ENCODE results near the gene TDRD3.

Gene TDRD3

GRCh38 chr13:60575142-60575541, 178.1 kb downstream of the TDRD3 start:
- no peak for DNase-seq

- no peak for DNase-seq
These were observed 180.7 kb downstream of the TDRD3 start for GRCh38 chr13:60577761-60578160.

- no peak for DNase-seq
These were observed 186.3 kb downstream of the TDRD3 start for GRCh38 chr13:60583196-60583888.

GRCh38 chr13:60583911-60584753, 187.1 kb downstream of the TDRD3 start:
- DNase-seq, result no peak

- DNase-seq, result no peak
These were observed 188.0 kb downstream of the TDRD3 start for GRCh38 chr13:60584976-60585375.

GRCh38 chr13:60590800-60591747, 194.1 kb downstream of the TDRD3 start:
- DNase-seq, result no peak

- no peak for DNase-seq
These were observed 206.0 kb downstream of the TDRD3 start for GRCh38 chr13:60603049-60603448.

DNA sequence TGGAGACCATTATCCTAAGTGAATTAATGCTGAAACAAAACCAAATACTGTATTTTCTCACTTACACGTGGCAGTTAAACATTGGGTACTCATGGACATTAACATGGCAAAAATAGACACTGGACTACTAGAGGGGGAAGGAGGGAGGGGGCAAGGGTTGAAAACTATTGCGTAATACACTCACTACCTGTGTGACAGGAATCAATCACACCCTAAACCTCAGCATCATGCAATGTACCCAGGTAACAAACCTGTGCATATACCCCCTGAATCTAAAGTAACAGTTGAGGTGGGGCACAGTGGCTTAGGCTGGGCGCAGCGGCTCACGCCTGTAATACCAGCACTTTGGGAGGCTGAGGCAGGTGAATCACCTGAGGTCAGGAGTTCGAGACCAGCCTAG, 207.0 kb downstream of the TDRD3 start:
- DNase-seq, result no peak

- no peak for DNase-seq
These were observed 211.9 kb downstream of the TDRD3 start for GRCh38 chr13:60608954-60609353.

- no peak for DNase-seq
These were observed 214.5 kb downstream of the TDRD3 start for GRCh38 chr13:60611523-60611922.

GRCh38 chr13:60612593-60612992, 215.6 kb downstream of the TDRD3 start:
- DNase-seq, result no peak

DNA sequence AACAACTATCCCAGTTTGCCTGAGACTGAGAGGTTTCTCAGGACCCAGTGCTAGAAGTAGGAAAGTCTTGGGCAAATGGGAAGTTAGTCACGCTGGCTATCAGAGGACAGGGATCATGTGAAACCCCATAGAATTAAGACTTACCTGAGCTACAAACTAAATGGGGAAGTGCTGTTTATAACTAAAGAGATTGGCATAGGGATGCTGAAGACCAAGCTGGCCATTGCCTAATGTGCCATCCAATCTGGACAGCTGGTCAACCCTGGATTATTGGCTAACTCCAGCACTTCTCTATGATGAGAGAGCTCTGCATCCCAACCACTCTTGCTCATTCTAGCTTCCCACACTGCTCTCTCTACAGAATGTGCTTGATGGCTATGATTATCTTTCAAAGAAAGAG, 216.1 kb downstream of the TDRD3 start:
- DNase-seq, result no peak

GRCh38 chr13:60617991-60618733, 221.1 kb downstream of the TDRD3 start:
- no peak for DNase-seq

DNA sequence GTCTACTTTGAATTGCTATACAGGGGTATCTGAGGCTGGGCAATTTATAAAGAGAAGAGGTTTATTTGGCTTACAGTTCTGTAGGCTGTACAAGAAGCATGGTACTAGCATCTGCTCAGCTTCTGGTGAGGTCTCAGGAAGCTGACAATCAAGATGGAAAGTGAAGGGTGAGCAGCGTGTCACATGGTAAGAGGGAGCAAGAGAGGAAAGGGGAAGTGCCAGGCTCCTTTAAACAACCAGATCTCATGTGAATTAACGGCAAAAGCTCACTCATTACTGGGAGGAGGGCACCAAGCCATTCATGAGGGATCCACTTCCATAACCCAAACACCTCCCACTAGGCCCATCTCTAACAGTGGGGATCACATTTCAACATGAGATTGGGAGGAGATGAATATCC, 222.4 kb downstream of the TDRD3 start:
- DNase-seq, result no peak

- no peak for DNase-seq
These were observed 223.8 kb downstream of the TDRD3 start for GRCh38 chr13:60620611-60621395.

GRCh38 chr13:60623151-60623550, 226.1 kb downstream of the TDRD3 start:
- no peak for DNase-seq
